ENCODE data around the gene FOSL2.

FOSL2 gene

GRCh38 chr2:28401948-28402550 lies 9.4 kb downstream of the FOSL2 start:
- H3K36me3 ChIP-seq: peaks cover 65 to 75% (median 67%) of the 10 kb centered on the region in 3 donors
- no peaks in the 10 kb centered on the region for H3K27me3 ChIP-seq
- H3K4me1 ChIP-seq: peaks cover 0 to 100% (median 87%) of the 10 kb centered on the region in 4 donors
- intact Hi-C loops (cut with DNase I; ENCODE audit: low total_unique reads): no loop called here
- H3K27ac ChIP-seq: peak overlapping the region in 1 of 2 donors; percentile 99
- no peak for DNase-seq
- no peak for TF ChIP-seq CTCF (IDR thresholded peaks at IDR 0.05)
- no peak overlapping the region for H3K4me3 ChIP-seq
- no peaks in the 10 kb centered on the region for H3K9me3 ChIP-seq

- peaks cover 71 to 81% (median 81%) of the 10 kb centered on the region in 3 donors for H3K36me3 ChIP-seq
- no peak for DNase-seq
- no peaks in the 10 kb centered on the region for H3K27me3 ChIP-seq
- H3K9me3 ChIP-seq: no peaks in the 10 kb centered on the region
- peaks cover 0 to 100% (median 86%) of the 10 kb centered on the region in 4 donors for H3K4me1 ChIP-seq
- intact Hi-C loops (cut with DNase I; ENCODE audit: low total_unique reads): no loop called here
- H3K4me3 ChIP-seq: no peak overlapping the region
- no peak overlapping the region for H3K27ac ChIP-seq
- no peak for TF ChIP-seq CTCF (IDR thresholded peaks at IDR 0.05)
These were observed 10.8 kb downstream of the FOSL2 start for GRCh38 chr2:28403370-28403956.

- H3K36me3 ChIP-seq: peaks cover 77 to 87% (median 87%) of the 10 kb centered on the region in 3 donors
- intact Hi-C loops (cut with DNase I; ENCODE audit: low total_unique reads): no loop called here
These were observed 11.4 kb downstream of the FOSL2 start for GRCh38 chr2:28404086-28404485.

GRCh38 chr2:28405537-28405936 lies 12.9 kb downstream of the FOSL2 start:
- peak in 1 of 2 donors; percentile 59 for DNase-seq
- Histone ChIP-seq H3K9me3 (no peaks in the 10 kb centered on the region), H3K36me3 (peaks cover 92 to 98% (median 97%) of the 10 kb centered on the region in 3 donors), H3K4me1 (peaks cover 0 to 100% (median 65%) of the 10 kb centered on the region in 4 donors), H3K27ac (no peak overlapping the region), H3K27me3 (no peaks in the 10 kb centered on the region), H3K4me3 (no peak overlapping the region)
- intact Hi-C loops (cut with DNase I; ENCODE audit: low total_unique reads): no loop called here
- no peak for TF ChIP-seq CTCF (IDR thresholded peaks at IDR 0.05)

More at GRCh38 chr2:28404086-28404485, 11.4 kb downstream of the FOSL2 start:
- DNase-seq: peak in 1 of 2 donors; percentile 59
- Histone ChIP-seq H3K27ac (peak overlapping the region in 1 of 2 donors; percentile 13), H3K4me1 (peaks cover 0 to 100% (median 80%) of the 10 kb centered on the region in 4 donors), H3K9me3 (no peaks in the 10 kb centered on the region), H3K27me3 (no peaks in the 10 kb centered on the region), H3K4me3 (no peak overlapping the region)
- no peak for TF ChIP-seq CTCF (IDR thresholded peaks at IDR 0.05)

GRCh38 chr2:28406276-28407096 lies 13.8 kb downstream of the FOSL2 start:
- H3K4me3 ChIP-seq: no peak overlapping the region
- no peaks in the 10 kb centered on the region for H3K27me3 ChIP-seq
- peak in 1 of 2 donors; percentile 77 for DNase-seq
- TF ChIP-seq CTCF (IDR thresholded peaks at IDR 0.05): no peak
- no peaks in the 10 kb centered on the region for H3K9me3 ChIP-seq
- H3K27ac ChIP-seq: peak overlapping the region; percentile 54 to 56
- H3K4me1 ChIP-seq: peaks cover 0 to 100% (median 60%) of the 10 kb centered on the region in 4 donors
- H3K36me3 ChIP-seq: peaks cover 98 to 100% (median 100%) of the 10 kb centered on the region in 3 donors
- intact Hi-C loops (cut with DNase I; ENCODE audit: low total_unique reads): no loop called here

Measured in tibial artery (tissue), 4 donors.